Endodermal cell (in vitro differentiated cells): ENCODE data around the gene P2RX2. TPM values are rescaled to one million over a fixed set of nuclear protein-coding genes. Genes with fewer than 3 reads are reported as not detected.

ENCODE experiments used
- DNase-seq: peaks from one replicate; pipeline ENCODE4 v3.0.0-alpha.2; 2017
- H3K27ac ChIP-seq: 2 replicates; pipeline ENCODE4 v1.5.1; 2013; ENCODE audit warnings: mild to moderate bottlenecking, low read depth, low read length, moderate library complexity
- H3K27me3 ChIP-seq: 2 replicates; pipeline ENCODE4 v1.6.1; 2013; ENCODE audit warnings: mild to moderate bottlenecking, low read length, moderate library complexity; ENCODE audit not compliant: insufficient read depth, control insufficient read depth, poor library complexity, severe bottlenecking
- H3K36me3 ChIP-seq: 2 replicates; pipeline ENCODE4 v1.7.0; 2013; ENCODE audit warnings: mild to moderate bottlenecking, low read length, moderate library complexity; ENCODE audit not compliant: control insufficient read depth, insufficient read depth
- H3K4me1 ChIP-seq: one replicate; pipeline ENCODE4 v1.7.0; 2013; ENCODE audit warnings: low read length; ENCODE audit not compliant: control insufficient read depth, insufficient read depth
- H3K4me3 ChIP-seq: 2 replicates; pipeline ENCODE4 v1.5.1; 2013; ENCODE audit warnings: mild to moderate bottlenecking, low read length, moderate library complexity
- H3K9ac ChIP-seq: 2 replicates; pipeline ENCODE4 v1.6.1; 2013; ENCODE audit warnings: mild to moderate bottlenecking, low read length, moderate library complexity; ENCODE audit not compliant: poor library complexity, severe bottlenecking; ENCODE audit errors: extremely low read depth
- H3K9me3 ChIP-seq: 2 replicates; pipeline ENCODE4 v1.6.1; 2013; ENCODE audit warnings: mild to moderate bottlenecking, low read length, moderate library complexity; ENCODE audit not compliant: control insufficient read depth
- H3K27ac Mint-ChIP-seq: 2 replicates; pipeline ENCODE4 v1.8.0; 2020; ENCODE audit warnings: mixed read lengths
- H3K27me3 Mint-ChIP-seq: 2 replicates; pipeline ENCODE4 v1.8.0; 2021; ENCODE audit warnings: mild to moderate bottlenecking, mixed read lengths; ENCODE audit not compliant: insufficient read depth
- H3K36me3 Mint-ChIP-seq: 2 replicates; pipeline ENCODE4 v1.8.0; 2020; ENCODE audit warnings: low read depth, mixed read lengths
- H3K4me1 Mint-ChIP-seq: 2 replicates; pipeline ENCODE4 v1.8.0; 2020; ENCODE audit warnings: mixed read lengths
- H3K4me3 Mint-ChIP-seq: 2 replicates; pipeline ENCODE4 v1.8.0; 2020; ENCODE audit warnings: mild to moderate bottlenecking, moderate library complexity, mixed read lengths
- H3K9me3 Mint-ChIP-seq: 2 replicates; pipeline ENCODE4 v1.8.0; 2020; ENCODE audit warnings: mild to moderate bottlenecking, mixed read lengths
- CTCF ChIP-seq: fragments of 200-600 bp; sonication (generic); conservative IDR thresholded peaks from 2 replicates; pipeline ENCODE4 v1.5.0; 2021; ENCODE audit warnings: antibody characterized with exemption, mild to moderate bottlenecking
- WGBS, 2 experiments: methylation state at CpG; one replicate each; pipeline versions ENCODE4 v1.1.5 to v1.1.7; 2013; ENCODE audit warnings: missing lambda C conversion rate in 2 of 2, mixed read lengths in 1 of 2; ENCODE audit not compliant: insufficient coverage in 1 of 2, insufficient read length in 1 of 2; 5-methylcytosine and 5-hydroxymethylcytosine counted together
- total RNA-seq, 2 donors: library from RNA; stranded (reverse); fragmentation: NEBNext Ultra II Directional in 1 of 2; extraction: Animal tissue kit (Norgen Biotek cat#: 25700) in 1 of 2; gene quantifications; 2 replicates in 1 of 2; 3 replicates in 1 of 2; pipeline ENCODE4 v1.2.1, GENCODE V29; 2021

The P2RX2 gene
- total RNA-seq, 2 donors from 2014 or later = 0.97 to 2.8 TPM

DNA sequence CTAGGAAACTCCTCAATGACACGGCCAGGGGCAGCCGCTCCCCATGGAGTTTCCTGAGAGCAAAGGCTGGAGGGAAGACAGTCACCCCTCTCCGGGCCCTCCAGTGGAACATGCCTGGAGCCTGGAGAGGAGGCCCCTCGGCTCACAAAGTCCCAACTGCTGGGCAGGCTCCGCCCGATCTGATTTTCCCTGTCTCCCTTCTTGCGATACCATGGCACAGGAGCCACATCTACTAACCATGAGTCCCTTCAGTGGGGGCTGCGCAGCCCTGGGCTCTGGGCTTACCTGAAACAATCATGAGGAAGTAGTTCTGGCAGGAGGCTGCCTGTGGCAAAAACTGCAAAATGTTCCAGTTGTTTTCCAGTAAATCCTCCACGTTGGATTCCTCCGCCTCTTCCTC, 15.3 kb downstream of the P2RX2 start:
- H3K36me3 ChIP-seq = peaks cover 98% of the 10 kb centered on the region

GRCh38 chr12:132634411-132634990, 15.9 kb downstream of the P2RX2 start:
- Mint-ChIP-seq H3K36me3 (peaks cover 93% of the 10 kb centered on the region), H3K27ac (no peak overlapping the region), H3K4me1 (no peaks in the 10 kb centered on the region), H3K9me3 (no peaks in the 10 kb centered on the region), H3K27me3 (no peaks in the 10 kb centered on the region), H3K4me3 (no peak overlapping the region)
- Histone ChIP-seq H3K4me1 (no peaks in the 10 kb centered on the region), H3K9ac (no peak overlapping the region), H3K27ac (no peak overlapping the region), H3K4me3 (no peak overlapping the region), H3K36me3 (peaks cover 98% of the 10 kb centered on the region), H3K9me3 (no peaks in the 10 kb centered on the region), H3K27me3 (no peaks in the 10 kb centered on the region)
- whole genome bisulfite sequencing, 2 experiments = 94 to 96% methylated on average over 15 to 21 of the region's 21 CpGs
- no peak for TF ChIP-seq CTCF
- no peak for DNase-seq

More for the DNA sequence above, 15.3 kb downstream of the P2RX2 start:
- 91 to 93% methylated on average over 9 to 10 of the region's 10 CpGs for WGBS, 2 experiments
- Histone ChIP-seq H3K9me3 (no peaks in the 10 kb centered on the region), H3K9ac (no peak overlapping the region), H3K27me3 (no peaks in the 10 kb centered on the region), H3K27ac (no peak overlapping the region), H3K4me1 (no peaks in the 10 kb centered on the region), H3K4me3 (no peak overlapping the region)
- H3K9me3 Mint-ChIP-seq = no peaks in the 10 kb centered on the region
- no peak overlapping the region for H3K4me3 Mint-ChIP-seq
- TF ChIP-seq CTCF = no peak
- H3K36me3 Mint-ChIP-seq = peaks cover 92% of the 10 kb centered on the region
- no peaks in the 10 kb centered on the region for H3K4me1 Mint-ChIP-seq
- no peaks in the 10 kb centered on the region for H3K27me3 Mint-ChIP-seq
- no peak for DNase-seq
- no peak overlapping the region for H3K27ac Mint-ChIP-seq

DNA sequence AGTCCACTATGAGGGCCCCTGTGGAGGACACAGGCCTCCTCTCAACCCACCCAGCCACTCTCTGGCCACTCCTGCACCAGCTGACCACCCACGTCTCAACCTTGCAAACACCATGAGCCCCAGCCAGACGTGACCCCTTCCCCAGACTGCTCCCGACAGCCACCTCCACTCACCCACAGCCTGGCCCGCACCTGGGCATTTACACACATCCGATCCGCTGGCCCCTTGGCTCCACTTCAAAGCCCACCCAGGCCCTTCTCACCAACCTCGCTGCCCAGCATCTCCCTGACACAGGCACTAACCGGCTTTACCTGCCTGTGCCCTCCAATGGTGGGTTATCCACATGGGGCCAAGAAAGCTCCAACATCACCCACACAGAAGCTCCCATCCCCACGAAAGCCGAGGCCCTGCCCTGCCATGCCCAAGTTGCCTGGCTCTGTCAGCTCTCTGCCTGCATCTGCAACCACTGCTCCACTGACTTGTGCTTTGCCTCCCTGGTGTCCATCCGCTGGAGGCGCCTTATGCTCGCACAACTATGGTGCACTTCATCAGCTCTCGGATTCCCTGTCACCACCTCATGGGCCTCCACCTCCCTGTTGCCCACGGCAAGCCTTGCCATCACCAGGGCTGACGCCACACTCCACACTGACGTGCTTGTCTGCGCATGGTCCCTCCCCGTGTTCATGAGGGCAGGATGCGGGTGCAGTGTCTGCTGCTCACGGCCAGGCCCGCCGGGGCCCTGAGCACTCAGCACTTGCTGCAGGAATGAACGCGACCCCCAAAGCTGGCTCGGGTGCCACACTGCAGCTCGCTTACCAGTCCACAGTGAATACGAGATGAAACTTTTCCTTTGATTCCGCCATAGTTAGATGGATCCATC, 16.7 kb downstream of the P2RX2 start:
- DNase-seq = no peak
- H3K4me3 ChIP-seq = no peak overlapping the region
- no peaks in the 10 kb centered on the region for H3K4me1 ChIP-seq
- H3K4me1 Mint-ChIP-seq = no peaks in the 10 kb centered on the region
- no peaks in the 10 kb centered on the region for H3K9me3 Mint-ChIP-seq
- 92 to 93% methylated on average over 20 to 29 of the region's 29 CpGs for WGBS, 2 experiments
- no peaks in the 10 kb centered on the region for H3K27me3 Mint-ChIP-seq
- H3K4me3 Mint-ChIP-seq = no peak overlapping the region
- H3K27ac ChIP-seq = no peak overlapping the region
- H3K27ac Mint-ChIP-seq = peak overlapping the region; percentile 48
- H3K27me3 ChIP-seq = no peaks in the 10 kb centered on the region
- no peak overlapping the region for H3K9ac ChIP-seq
- peaks cover 91% of the 10 kb centered on the region for H3K36me3 ChIP-seq
- no peak for TF ChIP-seq CTCF
- no peaks in the 10 kb centered on the region for H3K9me3 ChIP-seq
- peaks cover 85% of the 10 kb centered on the region for H3K36me3 Mint-ChIP-seq
